Prostate gland (tissue), 2 donors: ENCODE measurements around the gene SMIM41.

Experiments
- CTCF ChIP-seq, 4 experiments: fragments of 200-600 bp in 2 of 4; fragments of 450-650 bp in 2 of 4; sonication (generic) in 2 of 4; IDR thresholded peaks; 1 replicate in 3 of 4; 2 replicates in 1 of 4; pipeline ENCODE4 v1.5.1; 2016 to 2019; ENCODE audit warnings: antibody characterized with exemption in 4 of 4, mild to moderate bottlenecking in 2 of 4, moderate library complexity in 2 of 4
- POLR2A ChIP-seq: fragments of 450-650 bp; IDR thresholded peaks from one replicate; pipeline ENCODE4 v1.6.1; 2016; ENCODE audit warnings: antibody characterized with exemption, mild to moderate bottlenecking
- POLR2AphosphoS5 ChIP-seq: sonication (generic); formaldehyde crosslinking; IDR thresholded peaks from one replicate; pipeline ENCODE4 v1.6.1; 2017; ENCODE audit warnings: antibody characterized with exemption

DNA sequence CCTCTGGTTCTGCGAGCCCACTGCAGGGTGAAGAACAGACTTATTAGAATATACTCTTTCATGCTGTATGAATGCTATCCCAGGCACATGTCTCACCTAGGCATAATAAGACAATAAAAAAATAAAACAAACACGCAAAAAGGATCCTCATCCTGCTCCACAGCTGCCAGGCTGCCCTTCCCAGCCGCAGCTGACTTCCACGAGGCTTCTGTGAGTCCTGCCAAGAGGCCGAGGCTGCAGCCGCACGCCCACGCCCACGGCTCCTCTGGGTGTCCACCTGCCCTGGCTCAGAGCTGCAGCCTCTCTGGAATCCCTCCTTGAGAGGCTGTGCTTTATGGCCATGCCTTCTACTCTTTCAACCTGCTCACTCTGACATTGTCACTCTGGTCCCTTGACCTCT lies 6.9 kb downstream of the SMIM41 start:
- peak in 1 of 4 experiments; percentile 12 for TF ChIP-seq CTCF (IDR thresholded peaks at IDR 0.05)
- TF ChIP-seq POLR2A = no peak
- TF ChIP-seq POLR2AphosphoS5 = peak; percentile 91
